Stimulated activated CD4-positive, alpha-beta T cell treated with anti-CD3 and anti-CD28 coated beads, TNF-alpha, amount 100 ng/mL, for 48 hours (primary cell): ENCODE measurements around the gene IL27RA.
A peak's percentile ranks its signal among the peaks of the same experiment; 100 is the strongest.

ENCODE experiments used
- DNase-seq, 3 donors: peaks; one replicate each; pipeline ENCODE4 v3.0.0-alpha.2; 2020; ENCODE audit warnings: low read depth in 3 of 3

IL27RA gene

DNA sequence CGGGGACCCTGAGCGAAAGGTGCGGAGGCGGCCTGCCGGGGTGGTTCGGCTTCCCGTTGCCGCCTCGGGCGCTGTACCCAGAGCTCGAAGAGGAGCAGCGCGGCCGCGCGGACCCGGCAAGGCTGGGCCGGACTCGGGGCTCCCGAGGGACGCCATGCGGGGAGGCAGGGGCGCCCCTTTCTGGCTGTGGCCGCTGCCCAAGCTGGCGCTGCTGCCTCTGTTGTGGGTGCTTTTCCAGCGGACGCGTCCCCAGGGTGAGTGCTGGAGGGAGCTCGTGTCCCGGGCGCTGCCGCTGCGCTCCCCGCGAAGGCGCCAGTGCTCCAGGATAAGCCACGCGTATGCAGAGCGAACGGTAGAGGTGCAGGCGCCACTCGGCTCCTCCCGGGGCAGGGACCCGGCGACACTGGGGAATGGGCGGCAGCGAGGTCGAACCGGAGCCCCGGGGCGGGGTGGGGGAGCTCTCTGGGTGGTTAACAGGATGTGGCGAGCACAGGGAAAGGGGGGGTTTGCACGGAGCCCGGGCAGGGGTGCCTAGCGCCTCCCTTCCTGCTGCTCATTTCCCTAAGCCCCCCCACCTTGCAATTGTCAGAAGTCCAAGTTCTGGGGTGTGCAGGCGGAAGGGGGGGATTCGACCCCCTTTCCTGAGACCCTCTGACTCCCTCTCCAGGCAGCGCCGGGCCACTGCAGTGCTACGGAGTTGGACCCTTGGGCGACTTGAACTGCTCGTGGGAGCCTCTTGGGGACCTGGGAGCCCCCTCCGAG, at the start of gene IL27RA:
TSS of gene IL27RA (plus strand) at position 44 of the 762 bp plus-strand sequence. CDS start at position 155, 111 bp downstream.
- DNase-seq, result peak; percentile 46 to 67 (median 49)

DNA sequence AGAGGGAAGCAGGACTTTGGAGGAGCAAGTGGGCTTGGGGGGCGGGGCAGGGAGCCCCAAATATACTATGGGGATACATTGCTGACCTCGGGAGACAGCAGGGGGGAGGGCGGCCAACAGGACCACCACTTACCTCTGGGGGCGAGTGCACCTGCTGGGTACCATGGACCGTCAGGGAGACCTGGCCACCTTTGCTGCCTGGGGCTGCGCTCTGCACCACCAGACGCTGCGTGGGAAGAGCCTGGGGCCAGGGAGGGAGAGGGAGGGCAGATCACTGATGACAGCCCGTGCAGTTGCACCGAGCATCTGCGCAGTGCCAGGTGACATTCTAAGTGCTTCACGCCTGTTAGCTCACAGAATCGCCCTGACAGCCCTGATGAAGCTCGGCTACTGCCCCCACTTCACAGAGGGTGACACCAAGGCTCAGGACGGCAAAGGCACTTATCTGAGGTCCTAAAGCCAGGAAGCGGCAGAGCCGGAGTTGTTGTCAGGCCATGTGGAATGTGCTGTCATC, 49.5 kb upstream of the IL27RA start:
- DNase-seq, result no peak

DNA sequence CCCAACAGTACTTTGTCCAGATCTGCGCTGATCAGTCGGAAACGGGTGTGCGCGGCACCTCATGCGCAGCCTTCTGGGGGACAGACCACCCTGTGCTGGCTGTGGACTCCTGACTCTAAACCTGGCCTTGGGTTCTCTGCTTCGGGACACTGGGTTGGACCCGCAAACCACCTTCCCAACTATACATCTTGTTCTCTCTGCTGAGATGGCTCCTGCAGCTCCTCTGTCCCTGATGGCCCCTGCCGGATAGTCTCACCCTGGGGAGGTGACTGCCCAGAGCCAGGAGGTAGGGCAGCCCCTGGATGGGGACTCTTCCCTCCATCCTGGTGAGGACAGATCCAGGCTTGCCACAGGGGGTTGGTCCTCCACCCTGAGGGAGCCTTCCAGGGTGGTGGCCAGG, 48.8 kb upstream of the IL27RA start:
- no peak for DNase-seq

DNA sequence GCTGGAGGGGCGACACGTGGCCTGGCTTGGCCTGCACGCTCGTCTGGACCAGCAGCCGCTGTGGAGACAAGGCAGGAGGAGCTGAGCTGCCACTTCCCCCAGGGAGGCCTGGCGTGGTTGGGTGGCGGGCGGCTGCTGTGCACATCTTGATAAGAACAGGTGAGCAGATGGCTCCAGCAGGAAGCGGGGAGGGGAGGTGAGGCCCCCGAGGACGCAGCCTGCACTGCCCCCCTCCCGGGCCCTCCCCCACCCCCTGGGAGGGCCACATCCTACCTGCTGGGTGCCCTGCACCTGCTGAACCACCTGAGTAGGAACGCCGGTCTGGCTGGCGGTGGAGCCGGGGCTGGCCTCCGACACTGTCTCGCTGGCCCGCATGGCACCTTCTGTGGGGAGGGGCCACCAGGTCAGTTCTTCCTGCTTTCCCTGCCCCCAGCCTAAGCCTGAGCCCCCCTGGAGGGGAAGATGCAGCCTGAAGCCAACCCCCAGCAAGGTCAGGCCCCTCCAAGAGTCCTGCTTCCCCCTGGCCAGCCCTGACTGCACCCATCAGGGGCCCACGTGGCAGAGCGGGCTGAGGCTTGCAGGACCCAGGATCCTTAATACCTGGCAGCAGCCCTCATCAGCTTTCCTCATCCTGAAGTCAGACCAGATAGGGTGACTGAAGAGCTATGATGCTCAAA, 48.2 kb upstream of the IL27RA start:
- DNase-seq, result no peak

DNA sequence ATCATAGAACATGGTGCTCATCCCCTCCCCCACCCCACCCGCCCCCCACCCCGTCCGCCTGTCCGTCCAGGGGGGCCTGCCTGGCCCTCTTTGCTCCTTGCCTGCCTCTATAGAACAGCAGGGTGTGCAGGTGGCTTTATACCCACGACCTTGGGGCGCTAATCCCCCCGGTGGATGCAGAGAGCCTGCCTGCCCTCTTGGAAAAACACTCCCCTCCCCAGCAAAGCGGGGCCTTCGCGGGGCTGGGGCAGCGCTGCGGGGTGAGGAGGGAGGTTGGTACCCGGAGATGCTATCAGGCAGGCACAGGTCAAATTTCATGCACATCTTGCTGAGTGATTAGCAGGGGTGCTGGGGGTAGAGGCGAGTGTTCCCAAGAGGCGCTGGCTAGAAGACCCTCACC, 47.4 kb upstream of the IL27RA start:
- no peak for DNase-seq

DNA sequence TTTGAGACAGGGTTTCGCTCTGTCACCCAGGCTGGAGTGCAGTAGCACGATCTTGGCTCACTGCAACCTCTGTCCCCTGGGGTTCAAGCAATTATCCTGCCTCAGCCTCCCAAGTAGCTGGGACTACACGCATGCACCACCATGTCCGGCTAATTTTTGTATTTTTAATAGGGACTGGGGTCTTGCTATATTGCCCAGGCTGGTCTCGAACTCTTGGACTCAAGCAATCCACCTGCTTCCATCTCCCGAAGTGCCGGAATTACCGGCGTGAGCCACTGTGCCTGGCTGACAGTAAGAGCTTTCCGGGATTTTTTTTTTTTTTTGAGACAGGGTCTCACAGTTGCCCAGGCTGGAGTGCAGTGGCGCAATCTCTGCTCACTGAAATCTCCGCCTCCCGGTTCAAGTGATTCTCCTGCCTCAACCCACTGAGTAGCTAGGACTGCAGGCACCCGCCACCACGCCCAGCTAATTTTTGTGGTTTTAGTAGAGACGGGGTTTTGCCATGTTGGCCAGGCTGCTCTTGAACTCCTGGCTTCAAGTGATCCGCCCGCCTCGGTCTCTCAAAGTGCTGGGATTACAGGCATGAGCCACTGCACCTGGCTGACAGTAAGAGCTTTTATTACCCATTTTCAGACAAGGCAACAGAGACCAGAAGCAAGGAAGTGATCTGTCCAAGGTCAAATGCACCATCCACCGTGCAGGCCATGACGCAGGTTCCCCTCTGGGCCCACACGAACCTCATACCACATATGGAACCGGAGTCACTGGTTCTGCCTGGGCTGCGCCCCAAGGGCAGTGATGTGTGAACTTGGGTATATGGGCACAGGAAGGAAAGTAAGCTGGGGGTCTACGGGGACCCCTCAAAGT, 46.5 kb upstream of the IL27RA start:
- no peak for DNase-seq

DNA sequence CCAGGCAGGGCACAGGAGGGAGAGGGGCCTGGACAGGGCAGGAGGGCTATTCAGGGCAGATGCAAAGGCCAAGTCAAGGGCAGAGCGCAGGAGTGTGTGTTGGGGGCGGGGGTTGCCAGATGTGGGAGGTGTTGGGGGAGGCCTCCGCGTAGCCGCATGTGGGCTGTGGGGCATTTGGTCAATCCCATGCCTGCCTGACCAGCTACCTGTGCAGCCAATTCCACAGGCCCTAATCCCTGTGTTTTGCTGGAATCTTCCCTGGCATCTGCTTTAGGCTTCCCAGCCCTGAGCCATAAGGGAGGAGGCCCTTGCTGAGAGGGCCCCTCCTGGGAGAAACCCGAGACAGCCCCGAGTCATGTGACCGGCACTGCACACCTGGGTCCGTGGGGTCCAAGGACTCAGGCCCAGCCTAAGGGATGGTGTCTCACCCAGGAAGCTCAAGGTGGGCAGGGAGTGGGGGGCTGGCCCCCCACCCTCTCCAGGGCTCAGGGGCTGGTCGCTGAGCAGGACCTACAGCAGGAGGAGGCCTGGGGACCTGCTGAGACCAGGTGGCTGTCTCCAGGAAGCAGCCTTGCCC, 45.7 kb upstream of the IL27RA start:
- no peak for DNase-seq

DNA sequence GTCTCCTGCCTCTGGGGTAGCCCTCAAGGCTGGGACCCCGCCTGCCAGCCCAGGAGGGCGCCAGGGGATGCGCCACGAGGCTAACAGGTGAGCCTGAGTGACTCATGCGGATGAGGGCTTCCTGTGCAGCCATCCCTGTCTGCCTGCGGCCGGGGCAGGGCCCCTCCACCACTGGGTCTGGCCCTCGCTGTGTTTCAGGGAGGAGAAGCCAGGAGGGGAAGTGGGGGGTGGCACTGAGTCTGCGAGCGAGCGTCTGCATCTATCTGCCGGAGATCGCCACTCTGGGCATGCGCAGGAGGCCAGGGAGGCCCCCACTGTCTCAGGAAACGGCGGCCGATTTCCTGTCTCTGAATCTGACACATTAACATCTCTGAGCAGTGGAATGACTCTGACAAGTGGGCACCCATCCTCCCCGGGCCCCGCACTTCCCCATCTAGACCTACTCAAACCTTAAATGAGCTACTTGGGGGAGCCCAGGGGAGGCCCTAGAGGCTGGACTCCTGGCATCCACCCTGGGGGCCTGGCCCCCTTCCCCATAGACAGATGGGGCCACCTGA, 45.1 kb upstream of the IL27RA start:
- DNase-seq, result peak; percentile 96 to 98 (median 98)

DNA sequence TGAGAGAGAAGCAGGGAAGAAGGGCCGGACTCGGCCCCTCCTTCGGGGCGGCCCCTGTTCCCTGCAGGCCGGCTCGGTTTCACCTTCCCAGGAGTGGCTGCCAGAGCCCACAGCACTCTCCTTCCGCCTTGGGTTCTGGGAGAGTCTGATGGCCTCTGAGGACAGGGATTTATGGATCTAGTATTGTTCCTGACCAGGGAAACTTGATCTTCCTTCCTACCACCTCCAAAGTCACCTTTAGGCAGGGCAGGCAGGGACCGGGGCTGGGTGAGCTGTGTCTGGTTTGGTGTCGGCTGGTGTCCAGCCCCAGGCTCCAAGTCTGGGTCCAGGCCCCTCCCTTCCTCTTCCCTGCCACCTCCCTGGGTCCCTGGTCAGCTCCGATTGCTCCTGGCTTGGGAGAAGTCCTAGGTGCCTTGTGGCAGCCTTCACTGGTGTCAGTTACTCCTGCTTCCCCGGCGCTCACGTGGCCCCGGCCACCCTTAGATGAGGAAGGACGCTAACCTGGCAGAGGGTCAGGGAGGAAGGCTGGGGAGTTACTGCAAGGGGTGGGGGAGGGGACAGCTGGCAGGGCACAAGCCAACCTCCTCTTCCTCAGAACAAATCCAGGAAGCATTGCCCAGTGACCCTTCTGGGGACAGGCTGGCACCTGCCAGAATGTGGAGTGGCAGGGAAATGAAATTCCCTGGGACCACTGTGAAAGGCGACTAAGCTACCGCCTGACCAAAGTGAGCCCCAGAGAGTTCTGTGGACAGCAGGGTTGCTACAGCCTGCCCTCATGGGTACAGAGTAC, 44.3 kb upstream of the IL27RA start:
- DNase-seq, result no peak

DNA sequence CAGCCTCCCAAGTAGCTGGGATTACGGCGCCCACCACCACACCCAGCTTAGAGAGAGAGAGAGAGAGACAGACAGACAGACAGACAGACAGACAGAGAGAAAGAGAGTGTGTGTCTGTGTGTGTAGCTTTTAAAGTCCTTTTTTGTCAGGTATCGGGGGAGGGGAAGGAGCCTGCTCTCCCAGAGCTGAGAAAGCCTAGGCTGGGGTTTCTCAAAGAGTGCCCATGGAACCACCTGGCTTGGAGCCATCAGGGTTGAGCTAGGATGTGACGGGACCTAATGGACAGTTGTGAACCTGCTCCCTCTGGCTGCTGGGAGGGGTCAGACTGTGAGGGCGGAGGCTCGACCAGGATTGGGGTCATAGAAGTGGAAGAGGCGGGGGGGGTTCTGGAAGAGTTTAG, 42.1 kb upstream of the IL27RA start:
- no peak for DNase-seq

DNA sequence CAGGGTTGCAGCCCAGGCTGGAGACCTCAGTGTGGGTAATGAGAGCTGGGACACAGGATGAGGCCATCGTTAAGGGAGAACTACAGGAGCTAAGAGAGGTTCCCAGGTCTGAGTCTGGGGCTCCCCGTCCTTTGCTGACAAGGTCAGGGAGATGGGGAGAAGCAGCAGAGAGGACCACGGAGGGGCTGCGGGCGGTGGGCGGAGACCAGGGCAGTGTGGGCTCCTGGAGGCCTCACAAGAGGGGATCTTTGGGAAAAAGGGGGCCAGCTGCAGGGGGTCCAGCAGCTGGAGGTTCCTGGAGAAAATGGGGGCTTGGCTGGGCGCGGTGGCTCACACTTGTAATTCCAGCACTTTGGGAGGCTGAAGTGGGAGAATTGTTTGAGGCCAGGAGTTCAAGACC, 41.5 kb upstream of the IL27RA start:
- DNase-seq, result no peak

DNA sequence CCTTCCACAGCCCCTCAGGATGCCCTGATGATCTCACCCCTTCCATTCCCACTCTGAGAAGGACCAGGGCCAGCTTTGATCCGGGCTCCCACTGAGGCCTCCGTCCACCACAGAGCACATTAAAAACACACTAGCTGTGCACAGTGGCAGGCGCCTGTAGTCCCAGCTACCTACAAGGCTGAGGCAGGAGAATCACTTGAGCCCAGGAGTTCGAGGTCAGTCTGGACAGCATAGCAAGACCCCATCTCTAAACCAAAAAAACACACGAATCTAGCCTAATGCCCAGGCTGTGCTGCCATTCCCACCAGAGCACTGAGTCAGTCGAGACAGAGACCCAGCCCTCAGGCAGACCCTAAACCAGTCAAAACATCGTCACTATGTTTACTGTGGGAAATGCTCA, 39.5 kb upstream of the IL27RA start:
- no peak for DNase-seq

DNA sequence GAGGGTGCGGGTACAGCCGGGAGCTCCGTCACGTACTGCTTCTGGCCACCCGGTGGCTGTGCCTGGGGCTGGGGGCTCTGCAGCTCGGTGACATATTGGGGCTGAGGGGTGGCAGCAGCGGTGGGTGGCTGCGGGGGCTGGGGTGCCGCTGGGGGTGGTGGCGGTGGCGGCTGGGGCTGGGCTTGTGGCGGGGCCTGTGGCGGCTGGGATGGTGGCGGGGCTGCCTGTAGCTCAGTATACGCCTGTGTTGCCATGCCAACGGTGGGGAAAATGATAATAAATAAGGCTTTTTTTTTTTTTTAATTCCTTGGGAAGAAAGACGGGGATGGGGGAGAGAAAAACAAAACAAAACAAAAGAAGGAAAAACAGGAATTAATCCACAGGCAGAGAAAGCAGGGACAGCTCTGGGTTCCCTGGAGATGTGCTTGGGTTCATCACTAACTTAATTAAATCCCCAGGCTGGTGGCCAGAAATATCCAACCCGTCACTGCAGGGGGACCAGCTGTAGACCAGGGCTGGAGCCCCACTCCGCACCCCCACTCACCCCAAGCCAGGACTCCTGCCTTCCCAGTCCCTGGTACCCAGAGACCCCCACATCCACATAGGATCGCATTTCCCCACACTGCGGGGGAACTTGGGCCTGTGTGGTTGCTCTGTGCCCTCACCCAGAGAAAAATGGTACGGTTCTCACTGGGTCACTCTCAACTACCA, 37.8 kb upstream of the IL27RA start:
- DNase-seq, result no peak

DNA sequence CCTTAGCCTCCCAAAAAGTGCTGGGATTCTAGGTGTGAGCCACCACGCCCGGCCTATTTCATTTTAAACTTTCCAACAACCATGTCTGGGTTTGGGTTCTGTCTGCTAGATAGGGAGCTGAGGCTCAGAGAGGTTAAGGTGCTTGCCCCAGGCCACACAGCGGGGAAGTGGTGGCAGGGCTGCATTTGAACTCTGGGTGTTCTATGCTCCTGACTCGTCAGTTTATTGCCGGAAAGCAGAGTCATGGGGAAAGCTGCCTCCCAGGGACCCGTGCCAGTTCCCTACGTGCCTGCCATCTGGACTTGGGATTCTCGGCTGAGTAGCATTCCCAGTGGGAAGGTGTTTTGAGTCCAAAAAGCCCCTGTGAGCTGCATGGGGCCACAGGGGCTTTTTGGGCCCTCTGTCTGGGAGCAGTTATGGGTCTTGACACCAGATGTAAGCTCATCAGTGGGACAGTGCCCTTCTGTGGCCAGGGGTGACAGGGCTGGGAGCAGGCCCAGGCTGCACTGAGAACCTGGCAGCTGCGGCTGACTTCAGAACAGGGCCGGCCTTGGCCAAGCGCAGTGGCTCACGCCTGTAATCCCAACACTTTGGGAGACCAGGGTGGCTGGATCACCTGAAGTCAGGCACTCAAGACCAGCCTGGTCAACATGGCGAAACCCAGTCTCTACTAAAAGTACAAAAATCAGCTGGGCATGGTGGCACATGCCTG, 36.4 kb upstream of the IL27RA start:
- no peak for DNase-seq

DNA sequence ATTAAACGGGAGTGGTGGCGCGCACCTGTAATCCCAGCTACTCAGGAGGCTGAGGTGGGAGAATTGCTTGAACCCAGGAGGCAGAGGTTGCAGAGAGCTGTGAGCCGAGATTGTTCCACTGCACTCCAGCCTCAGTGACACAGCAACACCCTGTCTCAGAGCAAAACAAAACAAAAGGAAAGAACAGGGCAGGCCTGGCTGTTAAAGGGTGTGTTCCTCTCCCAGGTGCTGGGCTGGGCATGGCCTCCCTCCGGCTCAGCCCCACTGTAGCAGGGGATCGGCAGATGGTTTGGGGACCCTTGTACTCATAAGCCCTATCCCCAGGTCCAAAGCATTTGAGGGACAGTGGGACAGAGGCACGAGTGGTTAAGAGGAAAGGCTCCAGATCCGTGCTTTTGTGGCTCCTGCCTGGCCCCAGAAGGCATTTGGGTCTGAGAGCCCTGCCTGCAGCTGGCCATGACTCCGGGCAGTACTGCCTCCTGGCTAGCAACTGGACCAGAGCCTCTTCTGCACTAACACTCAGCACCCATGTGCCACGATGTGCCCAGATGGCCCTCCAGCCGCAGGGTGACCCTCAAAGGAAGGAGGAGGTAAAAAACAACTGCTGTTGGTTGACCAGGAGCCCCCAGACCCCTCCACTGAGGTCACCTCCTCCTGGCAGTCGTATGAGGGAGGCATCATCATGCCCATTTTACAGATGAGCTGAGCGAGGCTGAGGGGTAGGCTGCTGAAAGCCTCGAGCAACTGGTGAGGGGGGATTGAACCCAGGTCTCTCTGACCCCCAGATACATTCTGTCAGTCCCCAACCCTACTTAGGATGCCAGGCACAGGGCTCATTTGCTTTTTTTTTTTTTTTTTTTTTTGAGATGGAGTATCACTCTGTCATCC, 35.4 kb upstream of the IL27RA start:
- DNase-seq, result no peak

DNA sequence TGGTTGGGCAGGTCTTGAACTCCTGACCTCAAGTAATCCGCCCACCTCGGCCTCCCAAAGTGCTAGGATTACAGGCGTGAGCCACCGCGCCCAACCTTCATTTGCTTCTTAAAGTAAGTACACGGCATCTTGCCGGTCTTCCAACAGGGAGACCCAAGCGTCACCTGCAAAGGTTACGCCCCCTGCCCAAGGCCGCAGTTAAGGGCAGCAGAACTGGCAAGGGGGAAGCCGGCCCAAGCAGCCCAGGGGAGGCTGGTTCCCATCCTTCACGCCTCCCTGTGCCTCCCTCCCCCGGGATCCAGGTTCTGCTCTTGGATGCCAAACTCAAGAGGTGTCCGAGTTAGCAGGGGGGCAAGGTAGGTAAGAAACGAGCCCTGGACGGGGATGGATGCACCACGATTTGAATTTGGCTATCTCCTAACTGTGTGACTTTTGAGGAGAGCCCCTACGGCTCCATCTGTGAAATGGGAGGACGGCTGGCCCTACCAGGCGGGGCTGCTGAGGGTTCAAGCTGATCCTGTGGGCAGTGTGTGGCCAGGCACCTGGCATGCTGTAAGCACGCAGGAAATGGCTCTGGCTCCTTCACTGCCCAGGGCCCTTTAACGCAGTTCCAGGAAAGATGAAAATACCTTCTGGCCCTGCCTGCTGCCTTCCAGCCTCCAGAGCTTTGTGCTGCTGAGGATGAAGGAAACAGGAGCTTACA, 34.5 kb upstream of the IL27RA start:
- DNase-seq, result no peak

DNA sequence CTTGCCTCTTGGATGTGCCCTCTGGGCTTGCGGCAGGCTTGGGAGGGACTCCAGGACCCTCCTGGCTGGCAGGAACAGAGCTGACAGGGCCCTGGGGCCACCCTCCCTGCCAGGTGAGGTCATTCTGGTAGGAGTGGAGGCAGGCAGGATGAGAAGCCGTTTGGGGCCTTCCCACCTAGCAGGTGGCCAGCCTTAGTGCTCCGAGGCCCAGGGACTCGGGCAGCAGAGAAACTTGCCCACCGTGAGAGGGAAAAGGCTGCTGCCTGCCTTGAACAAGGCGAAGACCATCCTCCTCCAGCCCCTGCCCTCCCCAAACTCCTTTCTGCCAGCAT, 34.0 kb upstream of the IL27RA start:
- DNase-seq, result no peak

DNA sequence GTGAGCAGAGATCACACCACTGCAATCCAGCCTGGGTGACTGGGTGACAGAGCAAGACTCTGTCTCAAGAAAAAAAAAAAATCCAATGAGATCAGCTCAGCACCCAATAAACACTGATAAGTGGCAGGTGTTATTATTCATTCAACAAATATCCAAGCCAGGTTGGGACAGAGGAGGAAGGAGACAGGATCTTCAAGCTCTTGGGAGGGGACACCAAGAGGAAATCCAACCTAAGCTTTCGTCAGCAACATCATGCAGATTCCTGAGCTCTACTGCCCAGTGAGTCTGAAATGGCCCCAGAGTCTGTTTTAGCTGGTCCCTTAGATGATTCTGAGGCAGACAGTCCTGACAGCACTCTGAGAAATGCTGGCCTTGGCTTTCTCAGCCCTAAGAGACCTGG, 33.1 kb upstream of the IL27RA start:
- no peak for DNase-seq
